H1 (cell line): ENCODE measurements around the gene PLXND1.

Experiments used
- CTCF ChIP-seq, 3 experiments: IDR thresholded peaks; 1 replicate in 2 of 3; 2 replicates in 1 of 3; pipeline versions ENCODE4 v1.5.1 to v1.6.1; 2011; ENCODE audit warnings: low read length in 3 of 3, mild to moderate bottlenecking in 3 of 3, inconsistent platforms in 2 of 3, low read depth in 1 of 3, moderate library complexity in 1 of 3; ENCODE audit not compliant: insufficient read depth in 1 of 3; ENCODE audit errors: control extremely low read depth in 1 of 3
- EGR1 ChIP-seq: IDR thresholded peaks from 2 replicates; pipeline ENCODE4 v1.6.1; 2011; ENCODE audit warnings: low read depth, low read length, borderline replicate concordance
- EP300 ChIP-seq, 2 experiments: IDR thresholded peaks; 1 replicate in 1 of 2; 2 replicates in 1 of 2; pipeline ENCODE4 v1.6.1; 2011 to 2012; ENCODE audit warnings: low read depth in 2 of 2, low read length in 2 of 2, mild to moderate bottlenecking in 2 of 2, borderline replicate concordance in 1 of 2, inconsistent platforms in 1 of 2, moderate library complexity in 1 of 2
- EZH2 ChIP-seq: fragments of 200-600 bp; sonication (generic); IDR thresholded peaks from 2 replicates; pipeline ENCODE4 v1.7.1; 2012; ENCODE audit warnings: low read depth, mild to moderate bottlenecking, moderate library complexity, low read length, inconsistent platforms; ENCODE audit not compliant: severe bottlenecking
- GABPA ChIP-seq: IDR thresholded peaks from 2 replicates; pipeline ENCODE4 v1.6.1; 2011; ENCODE audit warnings: mild to moderate bottlenecking, low read length, moderate library complexity, borderline replicate concordance; ENCODE audit not compliant: insufficient read depth
- JUN ChIP-seq: IDR thresholded peaks from 2 replicates; pipeline ENCODE4 v1.6.1; 2011; ENCODE audit warnings: low read depth, mild to moderate bottlenecking, improper control_type of control experiment, low read length
- MAFK ChIP-seq: IDR thresholded peaks from 2 replicates; pipeline ENCODE4 v1.6.1; 2012; ENCODE audit warnings: low read depth, mild to moderate bottlenecking, improper control_type of control experiment, low read length
- POLR2A ChIP-seq, 2 experiments: IDR thresholded peaks; 1 replicate in 1 of 2; 2 replicates in 1 of 2; pipeline ENCODE4 v1.6.1; 2011; ENCODE audit warnings: low read depth in 2 of 2, low read length in 2 of 2, mild to moderate bottlenecking in 2 of 2; ENCODE audit errors: control extremely low read depth in 1 of 2
- POLR2AphosphoS5 ChIP-seq: IDR thresholded peaks from 2 replicates; pipeline ENCODE4 v1.6.1; 2011; ENCODE audit warnings: low read depth, low read length
- RAD21 ChIP-seq, 2 experiments: IDR thresholded peaks in 1 of 2; conservative IDR thresholded peaks in 1 of 2; 2 replicates each; pipeline ENCODE4 v1.6.1; 2011; ENCODE audit warnings: low read depth in 2 of 2, low read length in 2 of 2, improper control_type of control experiment in 1 of 2, inconsistent platforms in 1 of 2, mild to moderate bottlenecking in 1 of 2, moderate library complexity in 1 of 2
- SUZ12 ChIP-seq: fragments of 200-600 bp; sonication (generic); IDR thresholded peaks from 2 replicates; pipeline ENCODE4 v1.6.1; 2012; ENCODE audit warnings: mild to moderate bottlenecking, inconsistent platforms, low read length, moderate library complexity, mixed read lengths
- YY1 ChIP-seq: IDR thresholded peaks from 2 replicates; pipeline ENCODE4 v1.6.1; 2011; ENCODE audit warnings: low read depth, mild to moderate bottlenecking, low read length
- TF ChIP-seq, protein P1 (sequence below): IDR thresholded peaks from 2 replicates; pipeline ENCODE4 v1.6.1; 2011; ENCODE audit warnings: low read length, improper control_type of control experiment

- TF ChIP-seq CTCF (IDR thresholded peaks at IDR 0.05; ENCODE audit: control extremely low read depth in 1 of 3, insufficient read depth in 1 of 3, low read depth in 1 of 3, low read length in 3 of 3) (no peak), POLR2A (IDR thresholded peaks at IDR 0.05; ENCODE audit: control extremely low read depth in 1 of 2, low read depth in 2 of 2, low read length in 2 of 2) (no peak), RAD21 (IDR thresholded peaks at IDR 0.05 in 1 of 2, conservative IDR thresholded peaks at IDR 0.05 in 1 of 2; ENCODE audit: low read depth in 2 of 2, low read length in 2 of 2) (no peak), SUZ12 (no peak), POLR2AphosphoS5 (no peak), EP300 (IDR thresholded peaks at IDR 0.05; ENCODE audit: borderline replicate concordance in 1 of 2, low read depth in 2 of 2, low read length in 2 of 2) (no peak), EZH2 (no peak), YY1 (no peak), GABPA (no peak), JUN (no peak), EGR1 (no peak), MAFK (no peak)
- TF ChIP-seq, protein P1, sequence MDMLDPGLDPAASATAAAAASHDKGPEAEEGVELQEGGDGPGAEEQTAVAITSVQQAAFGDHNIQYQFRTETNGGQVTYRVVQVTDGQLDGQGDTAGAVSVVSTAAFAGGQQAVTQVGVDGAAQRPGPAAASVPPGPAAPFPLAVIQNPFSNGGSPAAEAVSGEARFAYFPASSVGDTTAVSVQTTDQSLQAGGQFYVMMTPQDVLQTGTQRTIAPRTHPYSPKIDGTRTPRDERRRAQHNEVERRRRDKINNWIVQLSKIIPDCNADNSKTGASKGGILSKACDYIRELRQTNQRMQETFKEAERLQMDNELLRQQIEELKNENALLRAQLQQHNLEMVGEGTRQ: no peak
These were observed 18.8 kb downstream of the PLXND1 start for GRCh38 chr3:129587566-129588210.
